HG03457 (cell line): Measurements from ENCODE around the gene TRPC3.
"Not testable (repeated sequence)": the region's sequence is repeated elsewhere in the genome, so short reads cannot be mapped to it uniquely, and the experiment has no call there.

Source experiments
- ATAC-seq: cut with Tn5 transposase; IDR thresholded peaks from one replicate; pipeline ENCODE4 v1.9.1; 2021; ENCODE audit warnings: moderate number of reproducible peaks; ENCODE audit not compliant: unreplicated experiment

Gene TRPC3

DNA sequence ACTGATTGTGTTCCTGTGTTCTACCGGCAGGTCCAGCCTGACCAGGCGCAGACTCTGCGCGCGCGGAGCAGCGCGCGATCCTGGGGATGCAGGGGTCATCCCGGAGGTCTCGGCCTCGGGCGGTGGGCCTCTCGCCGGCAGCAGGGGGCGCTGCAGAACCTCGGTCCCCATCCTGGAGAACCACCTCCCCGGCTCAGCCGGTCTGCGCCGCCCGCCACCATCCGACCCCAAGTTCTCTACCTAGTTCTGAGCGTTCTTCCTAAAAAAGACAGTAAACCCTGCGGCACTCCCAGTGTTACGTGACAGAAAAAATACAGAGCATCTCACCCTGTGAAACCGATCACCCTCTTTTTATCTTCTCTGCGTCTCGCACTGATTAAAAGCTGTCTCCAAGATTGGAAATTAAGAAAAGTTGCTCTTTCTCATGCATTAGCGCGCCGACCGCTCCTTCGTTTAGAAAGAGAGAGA lies 1.6 kb downstream of the TRPC3 start:
- peak; percentile 75 for ATAC-seq

DNA sequence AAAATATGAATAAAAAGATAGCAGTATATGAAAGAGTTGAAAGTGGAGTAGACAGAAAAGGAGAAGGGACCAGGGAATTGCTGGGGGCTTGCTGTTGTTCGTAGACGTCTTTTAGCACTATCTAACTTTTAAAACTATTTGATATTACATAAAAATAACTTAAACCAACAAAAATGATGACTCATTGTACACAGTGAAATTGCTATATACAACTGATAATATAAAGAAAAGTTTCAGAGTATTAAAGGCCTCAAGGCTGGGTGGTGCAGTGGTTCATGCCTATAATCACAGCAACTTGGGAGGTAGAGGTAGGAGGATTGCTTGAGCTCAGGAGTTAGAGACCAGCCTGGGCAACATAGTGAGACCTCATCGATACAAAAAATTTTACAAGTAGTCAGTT lies 5.2 kb downstream of the TRPC3 start:
- ATAC-seq = no peak

DNA sequence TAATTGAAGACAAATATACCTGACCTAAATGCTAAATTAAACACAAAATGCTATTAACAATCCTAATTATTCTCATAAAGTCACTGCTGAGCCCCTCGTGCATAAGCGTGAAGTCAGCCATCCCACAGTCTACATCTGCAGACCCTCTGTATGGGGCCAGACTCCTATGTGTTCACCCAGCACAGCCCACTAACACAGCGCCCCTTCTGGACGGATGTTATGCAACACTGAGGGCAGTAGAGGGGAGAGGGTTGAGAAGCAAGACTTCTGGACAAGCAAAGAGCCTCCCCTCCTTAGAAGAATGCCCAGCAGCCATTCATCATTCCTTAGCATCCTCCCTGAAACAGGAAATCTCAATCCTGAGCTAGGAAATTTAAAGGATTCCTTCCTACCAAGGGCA lies 7.9 kb downstream of the TRPC3 start:
- peak; percentile 61 for ATAC-seq

DNA sequence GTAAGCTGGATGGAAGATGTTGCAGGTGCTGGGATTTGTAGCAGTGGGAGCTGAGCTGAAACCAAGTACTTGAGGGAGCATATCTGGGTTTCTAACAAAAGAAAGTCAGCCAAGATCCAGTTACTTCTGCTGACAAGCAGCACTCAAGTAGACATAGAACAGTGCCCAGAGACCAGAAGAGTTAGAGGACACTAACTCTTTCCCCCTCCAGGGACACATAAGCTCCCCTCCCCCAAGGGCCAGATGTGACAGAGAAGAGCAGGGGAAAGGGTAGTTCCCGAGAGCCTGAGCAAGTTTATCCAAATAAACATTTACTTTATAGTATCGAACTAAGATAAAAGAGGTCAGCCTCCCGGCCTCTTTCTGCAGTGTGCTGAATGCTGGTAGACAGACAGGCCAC lies 12.2 kb downstream of the TRPC3 start:
- ATAC-seq = no peak

DNA sequence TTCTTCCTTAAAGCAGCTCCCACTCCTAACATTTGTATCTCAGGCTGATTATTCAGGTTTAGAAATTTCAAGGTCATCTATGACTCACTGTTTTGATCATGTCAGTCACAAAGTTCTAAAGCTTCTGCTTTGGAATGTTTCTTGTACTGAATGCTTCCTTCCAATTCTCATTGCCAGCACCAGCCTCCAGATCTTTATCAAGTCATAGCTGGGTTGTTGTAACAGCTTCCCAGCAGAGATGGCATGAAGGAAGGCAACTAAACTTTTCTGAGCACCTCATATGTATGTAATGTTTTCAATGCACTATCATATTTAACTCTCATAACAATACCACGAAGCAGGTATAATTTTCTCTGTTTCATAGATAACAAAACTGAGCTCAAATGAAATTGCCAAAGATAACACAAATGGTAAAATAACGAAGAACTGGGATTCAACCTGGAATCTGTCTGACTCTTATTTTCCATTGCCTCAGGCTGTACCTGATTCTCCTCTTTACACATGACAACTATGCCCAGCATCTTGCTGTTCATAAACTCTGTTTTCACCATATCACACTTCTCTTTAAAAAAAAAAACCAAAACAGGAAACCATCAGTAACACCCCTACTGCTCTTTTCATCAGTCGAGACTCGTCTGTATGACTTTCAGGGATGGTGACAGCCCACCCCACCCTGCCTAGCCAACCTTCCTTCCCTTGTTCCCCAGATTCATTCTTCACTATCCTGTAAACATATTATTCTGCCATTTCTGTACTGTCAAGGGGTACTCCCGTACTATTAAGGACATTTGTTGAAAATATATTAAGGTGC lies 13.4 kb downstream of the TRPC3 start:
- no peak for ATAC-seq

DNA sequence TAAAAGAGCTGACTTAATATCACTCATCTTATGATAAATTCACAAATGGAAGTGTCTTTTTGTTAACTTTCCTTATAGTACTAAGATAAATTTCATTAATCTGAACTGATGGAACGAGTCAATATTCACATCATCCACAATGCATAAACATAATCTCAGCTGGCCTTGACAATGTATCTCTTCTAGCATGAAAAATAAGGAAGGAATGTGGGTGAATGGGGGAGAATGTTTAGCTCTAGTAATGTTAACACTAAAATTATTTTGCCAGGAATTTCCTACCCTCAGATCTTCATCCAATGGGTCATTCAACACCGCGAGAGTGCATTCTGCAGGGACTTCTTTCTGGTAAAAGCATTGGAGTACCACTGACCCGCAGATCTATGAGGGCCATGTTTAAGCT lies 15.8 kb downstream of the TRPC3 start:
- no peak for ATAC-seq

DNA sequence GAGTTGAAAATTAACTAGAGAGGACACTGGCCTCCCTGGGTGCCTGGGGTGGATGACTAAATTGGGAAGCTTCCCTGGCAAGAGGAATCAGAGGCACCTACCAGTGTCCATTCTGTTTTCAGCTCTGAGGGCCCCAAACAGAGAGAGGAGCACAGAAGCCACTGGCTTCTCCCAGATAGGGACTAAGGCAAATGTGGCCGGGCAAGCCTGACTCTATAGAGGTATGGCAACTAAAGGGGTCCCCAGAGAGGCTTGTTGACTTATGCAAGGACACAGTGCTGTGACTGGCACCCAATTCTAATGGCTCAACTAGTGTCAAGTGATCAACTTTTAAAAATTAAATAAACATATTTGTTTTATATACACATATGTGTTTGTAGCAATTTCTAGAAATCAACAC lies 17.2 kb downstream of the TRPC3 start:
- no peak for ATAC-seq

DNA sequence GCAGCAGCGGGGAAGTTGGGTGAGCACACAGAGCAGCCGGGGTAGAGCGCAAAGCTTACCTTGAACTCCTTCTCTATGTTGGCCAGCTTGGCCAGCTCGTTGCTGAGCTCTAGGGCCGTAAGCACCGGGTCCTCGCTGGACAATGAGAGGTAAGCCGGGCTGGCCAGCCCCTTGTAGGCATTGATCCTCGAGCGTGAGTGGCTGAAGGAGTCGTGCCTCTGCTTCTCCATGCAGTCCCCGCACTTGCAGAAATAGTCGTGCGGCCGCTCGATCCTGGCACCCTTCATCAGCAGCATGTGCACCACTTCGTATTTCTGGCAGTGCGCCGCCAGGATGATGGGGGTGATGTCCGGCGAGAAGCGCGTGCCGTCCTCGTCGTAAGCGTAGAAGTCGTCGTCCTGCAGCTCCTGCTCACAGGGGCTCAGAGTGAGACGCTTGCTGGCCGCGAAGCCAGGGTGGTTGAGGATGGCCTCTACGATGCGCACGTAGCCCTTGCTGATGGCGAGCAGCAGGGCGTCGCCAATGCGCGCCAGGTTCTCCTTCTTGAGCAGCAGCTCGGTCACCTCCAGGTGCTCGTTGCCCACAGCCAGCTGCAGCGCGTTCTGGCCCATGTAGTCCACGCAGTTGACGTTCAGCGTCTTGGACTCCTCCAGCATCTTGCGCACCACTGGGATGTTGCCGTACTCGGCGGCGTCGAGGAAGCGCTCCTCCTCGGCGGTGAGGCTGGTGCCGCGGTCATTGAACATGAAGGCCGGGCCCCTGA lies 19.5 kb downstream of the TRPC3 start:
- no peak for ATAC-seq

- no peak for ATAC-seq
These were observed 21.6 kb downstream of the TRPC3 start for GRCh38 chr4:121930304-121930703.

- ATAC-seq = no peak
These were observed 23.9 kb downstream of the TRPC3 start for GRCh38 chr4:121927948-121928347.

GRCh38 chr4:121926490-121926889 lies 25.4 kb downstream of the TRPC3 start:
- not testable (repeated sequence) for ATAC-seq

DNA sequence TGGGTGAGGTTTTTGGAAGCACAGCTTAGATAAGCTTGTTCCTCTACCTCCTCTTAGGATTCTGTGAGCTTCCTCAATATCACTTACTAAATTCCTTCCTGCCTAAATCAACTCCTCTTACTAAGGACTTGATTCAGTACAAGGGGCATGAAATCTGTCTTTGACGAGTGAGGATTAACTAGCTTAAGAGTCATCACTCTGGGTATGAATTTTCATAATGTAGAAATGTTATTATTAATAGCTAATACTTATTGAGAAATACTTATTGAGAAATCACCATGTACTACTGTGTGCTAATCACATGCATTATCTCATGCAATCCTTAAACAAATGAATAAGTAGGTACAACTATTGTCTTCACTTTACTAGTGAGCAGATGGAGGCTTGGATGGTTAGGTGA lies 28.6 kb downstream of the TRPC3 start:
- no peak for ATAC-seq

DNA sequence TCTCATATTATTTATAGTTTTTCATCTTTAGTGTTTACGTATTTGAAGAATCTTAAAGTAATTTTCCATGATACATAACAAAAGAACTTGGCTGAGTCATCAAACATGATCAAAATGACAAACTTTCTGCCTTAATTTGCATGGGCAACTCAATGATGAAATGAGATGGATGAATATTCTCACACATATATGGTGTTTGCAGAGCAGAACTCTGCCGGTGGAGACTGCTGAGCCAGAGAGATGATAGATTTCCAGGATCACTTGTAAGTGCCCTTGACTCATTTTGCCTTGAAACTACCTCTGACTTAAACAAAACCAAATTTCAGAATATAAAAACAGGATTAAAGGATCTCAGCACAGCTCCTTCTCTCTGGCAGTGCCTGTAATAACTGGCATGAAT lies 38.2 kb downstream of the TRPC3 start:
- ATAC-seq = no peak

- ATAC-seq = no peak
These were observed 43.5 kb downstream of the TRPC3 start for GRCh38 chr4:121908346-121908745.

GRCh38 chr4:121900132-121900983 lies 51.5 kb downstream of the TRPC3 start:
- peak; percentile 87 for ATAC-seq

GRCh38 chr4:121898150-121898549 lies 53.7 kb downstream of the TRPC3 start:
- no peak for ATAC-seq

- no peak for ATAC-seq
These were observed 63.7 kb downstream of the TRPC3 start for GRCh38 chr4:121888134-121888533.

DNA sequence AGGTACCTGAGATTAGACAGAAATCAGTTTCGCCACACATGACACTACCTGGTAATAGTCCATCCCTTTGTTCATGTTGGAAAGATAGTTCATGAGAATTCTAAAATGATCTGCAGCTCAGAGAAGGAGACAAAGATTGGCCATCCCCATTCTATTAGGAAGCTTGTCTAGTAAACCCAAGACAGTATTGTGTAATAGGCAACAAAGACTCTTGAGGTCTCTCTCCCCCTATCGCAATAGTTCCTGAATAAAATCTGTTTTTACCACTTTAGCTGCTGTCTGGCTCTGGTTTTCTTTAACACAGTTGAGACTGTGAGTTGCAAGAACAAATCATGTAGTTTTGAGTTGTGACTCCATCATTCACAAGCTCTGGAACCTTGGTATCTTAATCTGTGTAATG lies 66.7 kb downstream of the TRPC3 start:
- ATAC-seq = no peak

GRCh38 chr4:121881158-121881557 lies 70.7 kb downstream of the TRPC3 start:
- no peak for ATAC-seq

GRCh38 chr4:121879135-121879534 lies 72.7 kb downstream of the TRPC3 start:
- no peak for ATAC-seq

- no peak for ATAC-seq
These were observed 74.7 kb downstream of the TRPC3 start for GRCh38 chr4:121877041-121877773.
